ENCODE results near the gene LGALS1. TPM values are rescaled to one million over a fixed set of nuclear protein-coding genes. Genes with fewer than 3 reads are reported as not detected.

Gene LGALS1
- total RNA-seq, 1 experiment from 2014 or later, result 1,080 TPM

DNA sequence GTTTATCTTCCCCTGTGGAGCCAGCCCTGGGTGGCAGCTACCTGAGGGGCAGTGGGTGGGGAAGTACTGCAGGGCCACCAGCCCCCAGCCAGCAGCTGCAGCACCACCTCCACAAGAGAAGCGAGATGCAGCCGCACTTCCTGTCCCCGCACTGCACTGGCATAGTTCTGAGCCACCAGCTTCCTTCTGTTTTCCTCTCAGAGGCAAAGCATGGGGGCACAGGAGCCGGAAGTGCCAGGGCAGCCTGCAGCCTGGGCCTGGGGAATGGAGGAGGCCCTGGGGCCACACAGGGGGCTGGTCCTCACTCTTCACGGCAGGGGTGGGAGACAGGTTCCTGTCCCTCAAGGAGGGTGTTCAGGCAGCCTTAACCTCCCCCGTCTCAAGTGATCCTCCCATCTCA lies 47.9 kb upstream of the LGALS1 start (continued):
- TF ChIP-seq, protein P1, sequence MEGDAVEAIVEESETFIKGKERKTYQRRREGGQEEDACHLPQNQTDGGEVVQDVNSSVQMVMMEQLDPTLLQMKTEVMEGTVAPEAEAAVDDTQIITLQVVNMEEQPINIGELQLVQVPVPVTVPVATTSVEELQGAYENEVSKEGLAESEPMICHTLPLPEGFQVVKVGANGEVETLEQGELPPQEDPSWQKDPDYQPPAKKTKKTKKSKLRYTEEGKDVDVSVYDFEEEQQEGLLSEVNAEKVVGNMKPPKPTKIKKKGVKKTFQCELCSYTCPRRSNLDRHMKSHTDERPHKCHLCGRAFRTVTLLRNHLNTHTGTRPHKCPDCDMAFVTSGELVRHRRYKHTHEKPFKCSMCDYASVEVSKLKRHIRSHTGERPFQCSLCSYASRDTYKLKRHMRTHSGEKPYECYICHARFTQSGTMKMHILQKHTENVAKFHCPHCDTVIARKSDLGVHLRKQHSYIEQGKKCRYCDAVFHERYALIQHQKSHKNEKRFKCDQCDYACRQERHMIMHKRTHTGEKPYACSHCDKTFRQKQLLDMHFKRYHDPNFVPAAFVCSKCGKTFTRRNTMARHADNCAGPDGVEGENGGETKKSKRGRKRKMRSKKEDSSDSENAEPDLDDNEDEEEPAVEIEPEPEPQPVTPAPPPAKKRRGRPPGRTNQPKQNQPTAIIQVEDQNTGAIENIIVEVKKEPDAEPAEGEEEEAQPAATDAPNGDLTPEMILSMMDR (IDR thresholded peaks at IDR 0.05 in 2 of 3, conservative IDR thresholded peaks at IDR 0.05 in 1 of 3; ENCODE audit: borderline replicate concordance in 1 of 3, insufficient read depth in 1 of 3, low read depth in 2 of 3, low read length in 2 of 3), result no peak
- no peak for TF ChIP-seq ZNF274 (IDR thresholded peaks at IDR 0.05; ENCODE audit: low read depth, low read length)
- TF ChIP-seq, protein P2, sequence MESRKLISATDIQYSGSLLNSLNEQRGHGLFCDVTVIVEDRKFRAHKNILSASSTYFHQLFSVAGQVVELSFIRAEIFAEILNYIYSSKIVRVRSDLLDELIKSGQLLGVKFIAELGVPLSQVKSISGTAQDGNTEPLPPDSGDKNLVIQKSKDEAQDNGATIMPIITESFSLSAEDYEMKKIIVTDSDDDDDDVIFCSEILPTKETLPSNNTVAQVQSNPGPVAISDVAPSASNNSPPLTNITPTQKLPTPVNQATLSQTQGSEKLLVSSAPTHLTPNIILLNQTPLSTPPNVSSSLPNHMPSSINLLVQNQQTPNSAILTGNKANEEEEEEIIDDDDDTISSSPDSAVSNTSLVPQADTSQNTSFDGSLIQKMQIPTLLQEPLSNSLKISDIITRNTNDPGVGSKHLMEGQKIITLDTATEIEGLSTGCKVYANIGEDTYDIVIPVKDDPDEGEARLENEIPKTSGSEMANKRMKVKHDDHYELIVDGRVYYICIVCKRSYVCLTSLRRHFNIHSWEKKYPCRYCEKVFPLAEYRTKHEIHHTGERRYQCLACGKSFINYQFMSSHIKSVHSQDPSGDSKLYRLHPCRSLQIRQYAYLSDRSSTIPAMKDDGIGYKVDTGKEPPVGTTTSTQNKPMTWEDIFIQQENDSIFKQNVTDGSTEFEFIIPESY (IDR thresholded peaks at IDR 0.05; ENCODE audit: extremely low read depth, insufficient replicate concordance, low read length), result no peak
- TF ChIP-seq EZH2phosphoT487 (IDR thresholded peaks at IDR 0.05; ENCODE audit: borderline replicate concordance), result no peak

DNA sequence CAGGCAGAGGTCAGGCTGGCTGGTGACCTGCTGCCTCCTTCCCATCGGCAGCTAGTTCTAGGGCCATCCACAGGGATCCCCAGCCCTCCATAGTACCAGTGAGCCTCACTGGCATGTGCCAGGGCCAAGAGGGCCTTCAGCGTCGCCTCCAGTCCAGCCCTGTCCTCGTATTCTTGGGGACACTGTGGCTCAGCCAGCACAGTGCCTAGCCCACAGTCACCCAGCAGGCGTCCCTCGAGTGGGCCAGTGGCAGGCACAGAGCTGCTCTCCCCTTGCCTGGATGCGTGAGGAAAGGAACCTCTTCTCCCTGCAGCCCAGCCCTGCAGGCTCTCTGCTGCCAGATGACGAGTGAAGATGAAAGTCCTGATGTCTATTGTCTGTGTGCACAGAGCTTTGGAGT lies 46.6 kb upstream of the LGALS1 start:
- TF ChIP-seq EZH2 (IDR thresholded peaks at IDR 0.05) (no peak), EGR1 (IDR thresholded peaks at IDR 0.05; ENCODE audit: low read depth) (no peak), JUND (IDR thresholded peaks at IDR 0.05) (no peak), SP1 (IDR thresholded peaks at IDR 0.05; ENCODE audit: low read depth) (no peak), ZNF274 (IDR thresholded peaks at IDR 0.05; ENCODE audit: low read depth, low read length) (no peak)
- TF ChIP-seq, protein P3, sequence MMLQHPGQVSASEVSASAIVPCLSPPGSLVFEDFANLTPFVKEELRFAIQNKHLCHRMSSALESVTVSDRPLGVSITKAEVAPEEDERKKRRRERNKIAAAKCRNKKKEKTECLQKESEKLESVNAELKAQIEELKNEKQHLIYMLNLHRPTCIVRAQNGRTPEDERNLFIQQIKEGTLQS (IDR thresholded peaks at IDR 0.05), result no peak
- ATAC-seq, result no peak
- intact Hi-C loops (cut with micrococcal nuclease), result no loop called here
- Histone ChIP-seq H3K27ac (ENCODE audit: low read depth, low read length) (no peak overlapping the region), H2AFZ (ENCODE audit: low read depth, low read length, poor library complexity, severe bottlenecking) (no peak overlapping the region), H3K4me1 (ENCODE audit: control insufficient read depth in 1 of 2, insufficient read depth in 2 of 2, low read length in 2 of 2) (peaks cover 0 to 8% of the 10 kb centered on the region in 2 experiments; a peak in 1 of 4 replicates), H3K79me2 (ENCODE audit: insufficient read depth, low read length) (no peaks in the 10 kb centered on the region), H3K9ac (ENCODE audit: low read length) (no peak overlapping the region), H3K9me3 (ENCODE audit: control insufficient read depth in 1 of 2, insufficient read depth in 1 of 2, low read depth in 1 of 2, low read length in 2 of 2) (no peaks in the 10 kb centered on the region), H3K27me3 (ENCODE audit: insufficient read depth, low read length) (no peaks in the 10 kb centered on the region), H4K20me1 (ENCODE audit: insufficient read depth) (no peaks in the 10 kb centered on the region), H3K36me3 (ENCODE audit: control insufficient read depth in 1 of 2, insufficient read depth in 2 of 2, low read length in 2 of 2) (peaks cover 7 to 10% of the 10 kb centered on the region in 2 experiments; a peak in 3 of 4 replicates), H3K4me2 (ENCODE audit: low read length) (no peak overlapping the region), H3K4me3 (replicated peaks in 1 of 2; ENCODE audit: low read depth in 1 of 2, low read length in 2 of 2) (no peak overlapping the region), H3K9me2 (ENCODE audit: insufficient read depth) (no peaks in the 10 kb centered on the region)
- ChIA-PET RAD21 (ENCODE audit: low non-redundant PET in 1 of 2, low total read pairs in 2 of 2, uncharacterized antibody in 2 of 2, unreplicated experiment in 2 of 2) (interaction anchor here in 1 of 2 experiments (0.6 kb wide), 1 partner anchor 163 kb away, joined by 3 read pairs; no protein-coding TSS in a partner anchor), POLR2A (no interaction called here), CTCF (no interaction called here)
- no peak for DNase-seq (ENCODE audit: low read depth, low spot score)
- no TSS peak for BruUV-seq (replicated peaks)

Measured in HCT116 (cell line).